Fibroblast of skin of right quadriceps (primary cell): ENCODE results near the gene ATP6V1C2.
"Not testable (repeated sequence)": the region's sequence is repeated elsewhere in the genome, so short reads cannot be mapped to it uniquely, and the experiment has no call there.

ENCODE experiments used
- DNase-seq: peaks from one replicate; pipeline ENCODE4 v3.0.0-alpha.2; 2013

The ATP6V1C2 gene

DNA sequence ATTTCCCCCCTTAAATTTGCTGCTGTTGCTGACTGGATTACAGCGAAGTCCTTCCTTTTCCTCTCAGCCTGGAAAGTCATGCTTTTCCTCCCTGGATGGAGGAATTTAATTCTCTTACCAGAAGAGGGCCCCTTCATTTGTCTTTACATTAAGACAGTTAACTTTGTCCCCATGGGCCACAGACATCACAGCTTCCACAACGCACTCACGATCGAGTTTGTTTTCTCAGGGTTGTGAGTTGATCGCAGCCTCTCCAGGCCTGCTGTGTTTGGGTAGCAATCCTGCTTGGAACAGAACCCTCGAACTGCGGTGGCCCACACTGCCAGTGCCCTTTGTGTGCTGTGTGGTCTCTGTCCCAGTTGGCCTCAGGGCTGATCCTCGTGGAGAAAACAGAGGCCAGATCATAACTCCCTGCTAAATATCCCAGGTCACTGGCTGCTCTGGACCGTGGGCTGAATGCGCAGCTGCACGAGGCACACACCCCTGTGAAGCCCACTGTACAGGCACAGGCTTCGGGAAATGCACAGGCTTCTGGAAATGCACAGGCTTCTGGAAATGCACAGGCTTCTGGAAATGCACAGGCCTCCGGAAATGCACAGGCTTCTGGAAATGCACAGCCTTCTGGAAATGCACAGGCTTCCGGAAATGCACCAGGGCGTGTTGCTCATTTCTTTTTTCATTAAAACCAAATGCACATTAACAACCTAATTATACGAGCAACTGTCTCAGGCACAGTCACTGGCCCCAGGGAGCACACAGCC is 93.3 kb downstream of the ATP6V1C2 start:
- peak; percentile 18 for DNase-seq

DNA sequence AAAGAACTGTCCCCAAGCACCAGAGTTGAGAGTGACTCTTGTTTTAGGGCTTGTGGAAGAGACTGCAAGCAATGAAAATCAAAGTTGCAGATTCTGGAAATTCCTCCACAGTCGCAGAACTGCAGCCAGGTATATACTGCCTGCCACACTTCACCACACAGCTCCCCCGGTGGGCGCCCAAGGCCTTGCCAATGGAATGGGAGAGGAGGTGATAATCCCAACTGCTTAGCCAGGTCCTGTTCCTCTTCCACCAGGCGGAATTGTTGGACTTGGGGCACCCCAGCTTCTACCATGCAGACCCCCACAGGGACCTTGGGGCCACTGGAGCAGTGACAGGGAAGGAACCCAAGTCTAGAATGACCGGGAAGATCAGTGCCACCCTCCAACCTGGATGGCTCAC is 96.0 kb downstream of the ATP6V1C2 start:
- DNase-seq = no peak

DNA sequence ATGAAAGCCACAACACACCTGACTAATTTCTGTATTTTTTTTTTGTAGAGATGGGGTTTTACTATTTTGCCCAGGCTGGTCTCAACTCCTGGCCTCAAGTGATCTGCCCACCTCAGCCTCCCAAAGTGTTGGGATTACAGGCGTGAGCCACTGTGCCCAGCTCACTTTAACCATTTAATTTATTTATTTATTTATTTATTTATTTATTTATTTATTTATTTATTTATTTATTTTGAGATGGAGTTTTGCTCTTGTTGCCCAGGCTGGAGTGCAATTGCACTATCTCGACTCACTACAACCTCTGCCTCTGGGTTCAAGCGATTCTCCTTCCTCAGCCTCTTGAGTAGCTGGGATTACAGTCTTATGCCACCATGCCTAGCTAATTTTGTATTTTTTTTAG is 96.9 kb downstream of the ATP6V1C2 start:
- not testable (repeated sequence) for DNase-seq

DNA sequence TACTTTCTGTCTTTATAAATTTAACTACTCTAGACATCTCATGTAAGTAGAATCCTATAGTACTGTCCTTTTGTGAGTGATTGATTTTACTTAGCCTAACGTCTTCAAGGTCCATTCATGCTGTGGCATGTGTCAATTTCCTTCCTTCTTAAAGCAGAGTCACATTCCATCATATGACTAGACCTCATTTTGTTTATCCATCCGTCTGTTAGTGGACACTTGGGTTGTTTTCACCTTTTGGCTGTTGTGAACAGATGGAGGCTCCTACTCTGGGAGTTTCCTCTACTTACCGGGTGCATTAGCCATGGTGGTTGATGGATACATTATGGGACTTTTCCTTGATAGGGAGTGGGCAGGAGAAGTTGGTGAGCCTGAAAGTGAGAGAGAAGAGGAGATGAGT is 97.6 kb downstream of the ATP6V1C2 start:
- DNase-seq = no peak

DNA sequence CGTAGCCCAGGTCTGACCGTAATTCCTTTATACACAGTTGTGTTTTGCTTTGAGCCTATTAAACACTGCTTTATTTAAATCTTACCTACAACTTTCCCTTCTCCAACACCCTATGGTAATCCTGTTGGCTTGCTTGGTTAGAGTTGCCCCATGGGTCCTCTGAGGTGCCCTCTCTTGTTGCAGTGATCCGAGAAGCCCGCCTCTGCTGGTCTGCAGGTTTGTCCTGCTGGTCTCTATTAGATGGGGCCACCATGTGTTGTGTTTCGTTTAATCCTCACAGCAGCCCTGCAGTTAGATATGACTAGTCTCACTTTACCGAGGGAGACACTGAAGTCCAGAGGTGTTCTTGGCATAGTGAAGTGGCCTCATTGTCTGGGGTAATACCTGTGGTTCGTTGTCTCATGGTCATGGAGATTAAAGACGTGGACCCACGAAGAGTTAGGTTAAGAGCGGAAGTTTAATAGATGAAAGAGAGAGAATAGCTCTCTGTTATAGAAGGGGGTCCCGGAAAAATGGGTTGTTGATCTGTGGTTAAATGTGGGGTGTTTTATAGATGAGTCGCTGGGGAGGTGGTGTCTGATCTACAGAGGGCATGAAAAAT is 98.4 kb downstream of the ATP6V1C2 start:
- no peak for DNase-seq

DNA sequence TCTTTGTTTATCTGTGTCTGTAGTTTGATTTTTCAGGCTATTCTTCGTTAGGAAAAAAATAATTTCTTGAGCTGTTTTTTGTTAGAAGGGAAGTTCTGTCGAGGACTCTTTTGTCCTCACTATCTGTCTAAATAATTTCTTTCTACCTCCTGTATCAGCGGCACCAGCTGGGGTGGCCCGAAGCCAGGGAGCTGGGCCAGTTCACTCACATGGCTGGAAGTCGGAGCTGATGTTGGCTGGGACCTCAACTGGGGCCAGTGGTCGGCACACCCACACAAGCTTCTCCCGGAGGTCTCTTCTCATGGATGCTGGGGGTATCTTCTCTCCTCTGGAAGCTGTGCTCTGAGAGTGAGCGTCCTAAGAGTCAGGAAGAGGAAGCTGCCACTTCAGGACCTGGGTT is 99.1 kb downstream of the ATP6V1C2 start:
- no peak for DNase-seq

DNA sequence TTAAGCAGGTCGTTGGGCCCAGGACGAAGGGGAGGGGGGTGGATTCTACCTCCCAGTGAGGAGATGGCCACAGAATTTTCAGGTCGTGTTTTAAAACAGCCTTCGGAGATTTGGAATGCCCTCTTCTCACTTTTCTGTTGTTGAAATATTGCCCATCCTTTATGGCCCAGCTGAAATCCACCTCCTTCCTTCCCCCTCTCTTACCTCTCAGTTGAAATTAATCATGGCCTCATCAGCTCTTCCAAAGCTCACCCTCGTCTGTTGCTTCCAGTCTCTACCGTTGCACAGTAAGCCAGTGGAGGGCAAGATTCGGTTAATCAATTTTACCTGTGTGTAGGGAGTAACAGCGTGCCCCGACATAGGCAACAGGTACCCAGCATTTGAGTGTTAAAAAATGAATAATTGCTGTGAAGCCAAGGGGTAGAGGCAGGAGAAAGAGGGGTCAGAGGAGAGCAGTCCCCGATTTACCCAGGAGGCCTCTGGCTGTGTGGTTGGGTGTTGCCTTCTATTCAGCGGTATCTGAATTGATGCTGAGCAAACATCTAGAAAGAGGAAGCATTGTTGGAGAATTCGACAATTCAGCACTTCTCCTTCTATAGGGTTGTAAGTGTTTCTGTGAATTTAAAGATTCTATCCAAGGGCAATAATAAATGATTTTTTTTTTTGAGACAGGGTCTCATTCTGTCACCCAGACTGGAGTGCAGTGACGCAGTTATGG is 99.7 kb downstream of the ATP6V1C2 start:
- no peak for DNase-seq

DNA sequence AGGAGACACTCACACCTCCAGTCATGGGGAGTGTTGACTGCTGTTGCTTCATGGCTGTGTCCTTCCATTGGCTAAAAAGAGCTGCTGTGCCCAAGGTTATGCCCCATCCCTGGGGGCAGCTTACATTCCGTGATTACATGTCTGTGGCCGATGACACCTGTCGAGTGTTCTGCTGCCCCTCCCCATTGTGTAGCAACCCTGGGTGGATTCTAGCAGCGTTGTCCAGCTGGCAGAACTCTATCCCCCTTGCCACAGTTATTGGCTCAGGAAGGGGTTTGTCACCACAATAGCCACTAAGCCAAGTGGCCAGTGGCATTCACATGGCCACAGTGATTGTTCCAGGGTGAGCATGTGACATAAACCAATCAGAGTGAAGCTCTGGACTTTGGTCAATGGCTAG is 102.8 kb downstream of the ATP6V1C2 start:
- DNase-seq = no peak

DNA sequence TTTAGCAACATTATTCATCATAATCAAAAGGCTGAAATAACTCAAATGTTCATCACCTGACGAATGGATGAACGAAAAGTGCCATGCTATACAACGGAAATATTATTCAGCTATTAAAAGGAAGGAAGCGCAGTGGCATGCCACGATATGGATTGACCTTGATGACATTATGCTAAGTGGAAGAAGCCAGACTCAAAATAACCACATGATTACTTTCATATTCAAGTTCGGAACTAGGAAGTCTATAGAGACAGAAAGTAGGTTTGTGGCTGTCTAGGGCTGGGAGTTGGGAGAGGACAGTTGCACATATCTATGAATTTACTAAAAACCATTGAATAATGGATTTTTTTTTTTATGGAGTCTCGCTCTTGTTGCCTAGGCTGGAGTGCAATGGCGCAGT is 104.6 kb downstream of the ATP6V1C2 start:
- no peak for DNase-seq

DNA sequence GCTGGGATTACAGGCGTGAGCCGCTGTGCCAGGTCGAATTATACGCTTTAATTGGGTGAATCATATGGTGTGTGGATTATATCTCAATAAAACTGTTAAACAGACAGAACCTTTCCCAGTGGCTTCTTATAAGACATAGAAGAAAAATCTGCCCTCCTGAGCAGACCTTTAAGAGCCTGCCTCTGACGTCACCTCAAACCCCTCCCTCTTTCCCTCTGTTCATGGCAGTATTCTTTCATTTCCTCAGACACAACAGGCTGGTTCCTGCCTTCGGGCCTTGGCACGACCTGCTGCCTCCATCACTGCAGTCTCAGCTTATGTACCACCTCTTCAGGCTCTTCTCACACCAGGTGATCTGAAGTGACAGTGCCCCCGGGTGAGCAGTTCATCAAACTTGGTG is 105.2 kb downstream of the ATP6V1C2 start:
- no peak for DNase-seq

DNA sequence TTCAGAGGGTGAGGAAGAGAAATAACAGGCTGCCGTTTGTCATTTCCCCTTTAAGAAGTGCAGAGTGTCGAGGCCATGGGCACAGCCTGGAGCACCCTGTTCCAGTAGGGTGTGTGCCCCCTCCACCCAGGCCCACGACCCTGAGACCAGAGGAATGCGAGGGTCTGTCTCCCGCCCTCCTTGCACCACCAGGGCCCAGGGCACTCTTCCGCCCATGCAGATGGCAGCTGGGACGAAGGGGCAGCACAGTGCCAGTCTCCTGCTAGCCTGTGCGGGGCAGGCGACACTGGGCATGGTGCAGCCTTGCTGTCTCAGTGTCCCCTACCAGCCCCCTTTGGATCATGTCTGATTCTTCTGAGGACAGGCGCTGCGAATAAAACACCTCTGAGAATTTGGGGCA is 106.9 kb downstream of the ATP6V1C2 start:
- DNase-seq = no peak

DNA sequence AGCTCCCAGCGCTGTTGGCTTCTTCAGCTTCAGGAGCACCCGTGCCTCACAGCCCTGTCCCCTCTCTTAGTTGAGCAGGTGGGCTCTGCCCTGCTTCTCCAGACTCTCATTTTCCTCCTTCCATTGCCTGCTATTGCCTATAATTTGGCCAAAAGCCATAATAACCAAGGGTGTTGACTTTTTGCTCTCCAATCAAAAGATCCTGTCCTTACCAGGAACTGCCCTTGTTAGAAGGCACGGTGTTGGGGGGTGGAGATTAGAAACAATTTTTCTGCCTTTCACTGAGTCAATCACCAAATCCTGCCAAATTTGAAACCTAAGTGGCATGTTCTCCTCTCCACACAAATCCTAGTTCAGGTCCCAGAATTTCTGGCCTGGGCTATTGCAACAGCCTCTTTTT is 107.9 kb downstream of the ATP6V1C2 start:
- no peak for DNase-seq

DNA sequence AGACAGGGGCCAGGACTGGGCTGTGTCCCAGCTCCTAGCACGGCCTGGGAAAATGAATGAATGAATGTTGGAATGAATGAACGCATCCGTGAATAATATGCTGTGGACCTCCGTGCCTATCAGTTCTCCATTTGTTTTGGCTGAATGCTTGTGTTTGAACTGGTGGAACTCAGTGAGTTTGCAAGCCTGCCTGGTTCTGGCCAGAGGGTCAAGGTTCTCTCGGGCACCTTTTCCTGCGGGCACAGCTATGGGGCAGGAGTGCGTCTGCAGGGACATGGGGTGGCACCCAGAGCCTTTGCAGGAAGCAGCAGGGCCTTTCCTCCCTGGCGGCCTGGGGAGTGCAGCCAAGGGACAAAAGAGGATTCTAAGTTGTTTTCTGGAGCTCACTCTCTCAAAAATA is 108.8 kb downstream of the ATP6V1C2 start:
- no peak for DNase-seq

DNA sequence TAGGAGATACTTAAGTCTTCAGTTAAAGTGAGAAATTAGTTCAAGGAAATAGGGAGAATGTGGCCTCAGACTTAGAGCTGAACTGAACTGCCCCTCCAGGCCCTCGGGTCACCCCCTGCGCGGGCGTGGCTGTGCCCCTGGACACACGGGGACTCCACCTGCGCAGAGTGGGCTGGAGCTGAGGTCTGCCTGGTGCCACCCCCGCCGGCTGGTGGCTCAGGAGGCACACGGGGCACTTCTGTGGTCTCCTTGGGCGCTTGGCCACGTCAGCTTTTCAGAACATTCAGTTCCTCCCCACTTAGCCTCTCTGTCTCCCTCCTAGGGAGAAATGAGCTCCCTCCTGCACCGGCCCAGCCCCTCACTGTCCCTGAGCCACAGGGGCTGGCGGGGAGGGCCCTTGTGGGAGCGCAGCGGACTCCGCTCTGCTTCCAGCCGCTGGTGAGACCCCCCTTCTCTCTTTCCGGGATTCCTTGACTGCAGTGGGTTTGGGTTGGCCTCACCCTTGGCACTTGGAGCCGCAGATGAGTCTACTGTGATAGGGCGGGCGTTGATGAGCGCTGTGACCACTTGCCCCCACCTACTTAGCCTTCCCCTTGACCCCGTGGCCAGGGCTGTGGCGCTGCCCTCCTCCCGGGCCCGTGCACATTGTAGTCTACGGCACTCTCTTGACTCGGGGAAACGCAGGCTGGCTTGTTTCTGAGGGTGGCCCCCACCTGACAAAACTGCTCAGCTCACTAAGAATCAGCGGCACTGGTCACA is 109.4 kb downstream of the ATP6V1C2 start:
- no peak for DNase-seq

DNA sequence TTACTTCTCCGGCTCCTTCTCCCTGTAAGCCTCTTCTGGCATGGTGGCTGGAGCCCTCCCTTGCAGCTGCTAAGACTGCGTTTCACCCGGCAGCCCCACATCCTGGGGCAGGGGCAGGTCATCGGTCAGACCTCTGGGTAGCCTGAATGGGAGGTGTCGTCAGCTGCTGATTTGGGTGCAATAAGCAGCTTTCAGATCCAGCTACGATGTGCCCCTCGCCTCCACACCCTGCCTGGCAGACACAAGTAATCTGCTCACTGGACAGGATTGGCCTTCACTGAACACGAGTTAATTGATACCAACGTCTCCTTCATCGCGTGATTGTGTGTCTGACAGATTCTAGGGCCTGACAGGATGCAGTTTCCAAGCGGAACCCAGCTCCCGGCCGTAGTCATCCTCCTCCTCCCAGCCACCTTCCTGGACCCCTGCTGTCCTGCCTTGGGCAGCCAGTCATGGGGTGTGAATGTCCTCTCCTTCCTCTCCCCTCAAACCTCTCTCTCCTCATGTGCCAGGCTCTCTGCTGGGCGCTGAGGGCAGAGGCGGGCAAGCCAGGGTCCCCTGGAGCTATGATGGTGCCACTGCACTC is 110.1 kb downstream of the ATP6V1C2 start:
- DNase-seq = no peak

DNA sequence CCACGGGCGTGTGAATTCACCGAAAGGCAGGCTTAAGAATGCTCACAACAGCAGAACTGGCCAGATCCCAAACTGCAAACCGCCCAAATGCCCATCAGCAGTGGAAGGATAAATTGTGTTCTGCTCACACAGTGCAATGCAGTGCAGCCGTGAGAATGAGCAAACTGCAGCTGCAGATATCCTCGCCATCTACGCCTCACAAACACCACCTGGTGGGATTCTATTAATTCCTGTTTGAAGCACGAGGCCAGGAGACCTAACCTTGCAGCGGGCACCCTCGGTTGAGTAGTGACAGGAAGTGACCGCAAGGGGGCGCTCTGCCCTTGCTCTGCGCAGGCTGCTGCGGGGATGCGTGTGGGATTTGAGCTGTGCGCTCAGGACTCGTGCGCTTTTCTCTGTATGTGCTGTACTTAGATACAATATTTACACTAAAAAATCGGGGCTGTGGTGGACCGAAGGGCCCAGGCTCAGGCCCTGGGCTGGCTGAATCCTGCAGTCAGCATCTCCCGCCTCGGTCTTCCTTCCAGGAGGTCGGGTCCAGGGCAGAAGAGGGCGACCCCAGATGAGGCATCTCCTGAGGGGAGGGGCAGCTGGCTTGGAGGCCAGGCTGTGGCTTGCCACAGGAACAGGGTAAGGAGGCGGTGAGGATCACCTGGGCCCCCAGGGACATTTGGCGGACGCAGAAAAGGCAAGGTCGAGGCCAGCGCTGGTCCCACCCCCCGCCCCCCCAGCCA is 110.9 kb downstream of the ATP6V1C2 start:
- peak; percentile 63 for DNase-seq

DNA sequence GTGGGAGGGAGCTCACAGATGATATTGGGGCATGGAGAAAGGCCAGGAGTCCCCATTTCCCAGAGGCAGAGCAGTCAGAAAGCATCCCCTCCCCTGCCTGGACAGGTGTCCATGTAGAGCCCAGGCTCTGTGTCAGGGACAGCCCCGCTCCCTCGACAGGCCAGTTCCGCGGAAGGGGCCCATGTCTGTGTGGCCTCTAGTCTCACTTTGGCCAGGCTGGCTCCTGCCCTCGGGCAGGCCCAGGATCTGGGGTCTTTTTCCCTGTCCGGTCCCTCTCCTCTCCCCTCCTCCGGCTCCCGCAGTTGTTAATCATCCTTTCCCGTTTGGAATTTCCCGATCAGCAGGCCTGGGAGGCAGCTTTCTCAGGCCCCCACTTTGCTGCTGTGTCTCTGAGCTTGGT is 111.6 kb downstream of the ATP6V1C2 start:
- DNase-seq = no peak

DNA sequence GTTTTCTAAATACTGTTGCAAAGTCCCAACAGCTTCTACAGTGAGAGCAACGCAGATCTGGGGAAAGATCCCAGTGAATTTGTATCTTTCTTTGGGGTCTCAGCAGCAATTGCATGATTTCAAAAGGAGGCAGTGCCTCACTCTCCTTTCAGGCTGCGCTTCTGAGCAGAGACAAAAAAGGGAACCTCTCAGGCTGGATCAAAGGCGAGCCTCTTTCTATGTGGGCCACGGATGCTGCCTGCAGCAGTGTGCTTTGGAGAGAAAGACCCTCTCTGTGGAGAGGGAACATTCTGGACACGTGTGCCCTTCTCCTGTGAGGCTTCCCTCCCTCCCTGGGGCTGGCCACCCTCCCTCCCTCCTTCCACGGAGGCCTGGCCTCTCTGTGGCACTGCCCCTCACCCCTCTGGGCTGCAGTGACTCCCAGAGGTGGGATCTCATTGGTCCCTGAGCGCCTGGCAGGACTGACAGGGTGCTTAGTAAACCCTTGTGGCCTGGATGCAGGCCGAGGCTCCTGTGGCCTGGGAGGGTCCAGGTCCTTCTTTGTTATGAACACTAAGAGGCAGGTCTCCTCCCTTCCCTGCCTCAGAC is 112.7 kb downstream of the ATP6V1C2 start:
- no peak for DNase-seq
